ENCODE results near the gene METTL22.

The METTL22 gene

DNA sequence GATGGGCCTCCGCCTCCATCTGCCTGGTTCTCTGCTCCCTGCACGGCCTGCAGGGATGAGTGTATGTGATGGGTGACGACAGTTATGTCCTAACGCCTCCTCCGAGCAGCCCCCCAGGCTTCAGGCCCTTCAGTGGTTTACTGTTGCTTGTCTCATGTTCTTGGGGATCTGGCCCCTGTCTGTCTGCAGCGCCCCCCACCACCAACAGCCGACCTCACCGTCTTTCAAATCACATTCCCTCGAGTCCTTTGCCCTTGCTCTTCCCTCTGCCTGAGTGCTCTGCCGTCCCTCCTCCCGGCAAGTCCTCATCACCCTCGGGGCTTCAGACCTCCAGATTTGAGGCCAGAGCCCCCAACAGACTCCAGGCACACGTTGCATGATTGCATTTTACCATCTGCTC, 18.2 kb downstream of the METTL22 start:
- no peak for DNase-seq (ENCODE audit: low read depth in 2 of 2)
- TF ChIP-seq, protein P1, sequence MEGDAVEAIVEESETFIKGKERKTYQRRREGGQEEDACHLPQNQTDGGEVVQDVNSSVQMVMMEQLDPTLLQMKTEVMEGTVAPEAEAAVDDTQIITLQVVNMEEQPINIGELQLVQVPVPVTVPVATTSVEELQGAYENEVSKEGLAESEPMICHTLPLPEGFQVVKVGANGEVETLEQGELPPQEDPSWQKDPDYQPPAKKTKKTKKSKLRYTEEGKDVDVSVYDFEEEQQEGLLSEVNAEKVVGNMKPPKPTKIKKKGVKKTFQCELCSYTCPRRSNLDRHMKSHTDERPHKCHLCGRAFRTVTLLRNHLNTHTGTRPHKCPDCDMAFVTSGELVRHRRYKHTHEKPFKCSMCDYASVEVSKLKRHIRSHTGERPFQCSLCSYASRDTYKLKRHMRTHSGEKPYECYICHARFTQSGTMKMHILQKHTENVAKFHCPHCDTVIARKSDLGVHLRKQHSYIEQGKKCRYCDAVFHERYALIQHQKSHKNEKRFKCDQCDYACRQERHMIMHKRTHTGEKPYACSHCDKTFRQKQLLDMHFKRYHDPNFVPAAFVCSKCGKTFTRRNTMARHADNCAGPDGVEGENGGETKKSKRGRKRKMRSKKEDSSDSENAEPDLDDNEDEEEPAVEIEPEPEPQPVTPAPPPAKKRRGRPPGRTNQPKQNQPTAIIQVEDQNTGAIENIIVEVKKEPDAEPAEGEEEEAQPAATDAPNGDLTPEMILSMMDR (IDR thresholded peaks at IDR 0.05; ENCODE audit: low read depth, low read length): no peak
- no peak overlapping the region for H3K4me3 ChIP-seq (replicated peaks in 1 of 2; ENCODE audit: low read depth in 2 of 2, low read length in 2 of 2)

DNA sequence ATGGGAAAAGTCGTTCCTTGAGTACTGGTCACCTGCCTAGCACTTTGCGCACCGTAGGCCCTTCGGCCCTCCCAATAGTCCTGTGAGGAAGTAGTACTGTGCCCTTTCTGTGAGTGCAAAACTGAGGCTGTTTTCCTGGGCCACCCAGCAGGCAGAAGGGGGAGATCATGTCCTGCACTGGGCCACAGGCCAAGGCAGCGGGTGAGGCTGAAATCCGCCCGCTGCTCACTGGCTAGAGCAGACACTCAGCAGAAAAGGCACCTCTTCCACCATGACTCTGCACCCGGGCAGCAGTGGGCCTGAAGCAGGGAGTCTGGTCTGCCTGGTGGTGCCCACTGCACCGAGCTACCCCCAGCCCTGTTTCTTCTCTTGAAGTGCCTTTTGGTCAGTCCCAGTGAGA, 20.2 kb downstream of the METTL22 start:
- DNase-seq (ENCODE audit: low read depth in 2 of 2): no peak
- no peak overlapping the region for H3K4me3 ChIP-seq (replicated peaks in 1 of 2; ENCODE audit: low read depth in 2 of 2, low read length in 2 of 2)
- TF ChIP-seq, protein P1 (IDR thresholded peaks at IDR 0.05; ENCODE audit: low read depth, low read length): no peak

DNA sequence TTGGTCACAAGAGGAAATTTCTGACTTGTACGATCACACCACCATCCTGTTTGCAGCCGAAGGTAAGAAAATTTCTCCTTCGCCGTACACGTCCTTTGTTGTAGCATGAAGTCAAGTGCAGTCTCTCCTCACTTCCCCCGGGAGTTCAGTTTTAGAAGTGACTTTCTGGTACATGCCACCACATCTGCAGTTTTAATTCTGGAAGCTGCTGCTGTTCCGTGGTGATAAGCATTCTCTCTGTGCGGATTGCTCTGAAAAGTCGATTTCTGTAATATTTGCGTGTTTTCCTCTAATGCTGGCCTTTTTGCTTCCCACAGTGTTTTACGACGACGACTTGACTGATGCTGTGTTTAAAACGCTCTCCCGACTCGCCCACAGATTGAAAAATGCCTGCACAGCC, 20.6 kb downstream of the METTL22 start:
- TF ChIP-seq, protein P1 (IDR thresholded peaks at IDR 0.05; ENCODE audit: low read depth, low read length): no peak
- DNase-seq (ENCODE audit: low read depth in 2 of 2): no peak
- no peak overlapping the region for H3K4me3 ChIP-seq (replicated peaks in 1 of 2; ENCODE audit: low read depth in 2 of 2, low read length in 2 of 2)

DNA sequence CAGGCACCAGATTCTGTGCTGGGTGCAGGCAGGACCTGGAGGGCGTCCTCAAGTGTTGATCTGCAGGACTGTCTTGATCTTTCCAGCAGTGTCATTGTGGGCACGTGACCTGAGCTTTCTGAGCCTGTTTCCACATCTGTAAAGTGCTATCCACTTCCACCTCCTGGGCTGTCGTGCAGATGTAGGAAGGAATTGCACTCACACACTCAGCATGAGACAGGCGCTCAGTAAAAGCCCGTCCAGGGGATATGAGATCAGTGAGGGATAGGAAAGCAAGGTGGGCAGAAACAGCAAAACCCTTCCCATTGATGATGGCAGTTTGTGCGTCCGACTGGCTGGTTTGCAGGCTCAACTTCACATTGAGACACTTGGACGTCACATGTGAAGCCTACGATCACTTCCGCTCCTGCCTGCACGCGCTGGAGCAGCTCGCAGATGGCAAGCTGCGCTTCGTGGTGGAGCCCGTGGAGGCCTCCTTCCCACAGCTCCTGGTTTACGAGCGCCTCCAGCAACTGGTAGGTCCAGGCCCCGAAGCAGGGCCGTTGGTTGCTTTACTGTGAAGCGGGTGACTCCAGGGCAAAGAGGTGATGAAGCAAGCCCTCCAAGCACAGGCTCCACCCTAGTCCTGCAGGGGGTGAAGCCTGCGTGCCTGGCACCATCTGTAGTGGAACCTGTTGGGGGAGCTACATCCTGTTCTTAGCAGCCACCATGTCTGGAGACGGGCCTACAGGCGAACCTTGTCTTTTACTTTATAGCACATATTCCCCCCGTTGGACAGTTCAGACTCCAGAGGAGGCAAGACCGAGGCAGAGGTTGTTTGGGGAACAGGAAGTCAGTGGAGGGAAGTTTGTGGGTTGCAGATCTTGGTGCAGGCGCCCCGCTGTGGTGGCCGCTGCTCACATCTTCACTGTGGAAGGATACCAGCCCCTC, 23.0 kb downstream of the METTL22 start:
- H3K4me3 ChIP-seq (replicated peaks in 1 of 2; ENCODE audit: low read depth in 2 of 2, low read length in 2 of 2): no peak overlapping the region
- no peak for DNase-seq (ENCODE audit: low read depth in 2 of 2)
- TF ChIP-seq, protein P1 (IDR thresholded peaks at IDR 0.05; ENCODE audit: low read depth, low read length): no peak

DNA sequence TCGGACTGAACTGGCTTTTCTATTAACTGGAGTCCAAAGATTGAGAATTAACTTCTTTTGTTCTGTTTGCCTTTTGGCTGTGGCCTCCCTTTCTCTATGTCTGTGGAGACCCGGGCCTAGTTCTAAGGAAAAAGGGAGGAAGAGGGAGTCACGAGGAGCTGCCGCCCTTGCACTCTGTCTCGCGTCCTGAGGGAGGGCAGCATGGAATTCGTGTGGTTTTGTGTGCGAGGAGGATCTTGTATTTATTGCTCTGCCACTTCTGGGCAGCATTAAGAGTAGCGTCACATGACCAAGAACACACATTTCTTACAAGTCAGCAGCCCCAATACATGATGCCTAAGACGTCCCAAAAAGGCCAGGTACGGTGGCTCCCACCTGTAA, 23.6 kb downstream of the METTL22 start:
- DNase-seq (ENCODE audit: low read depth in 2 of 2): no peak
- TF ChIP-seq, protein P1 (IDR thresholded peaks at IDR 0.05; ENCODE audit: low read depth, low read length): no peak
- no peak overlapping the region for H3K4me3 ChIP-seq (replicated peaks in 1 of 2; ENCODE audit: low read depth in 2 of 2, low read length in 2 of 2)

DNA sequence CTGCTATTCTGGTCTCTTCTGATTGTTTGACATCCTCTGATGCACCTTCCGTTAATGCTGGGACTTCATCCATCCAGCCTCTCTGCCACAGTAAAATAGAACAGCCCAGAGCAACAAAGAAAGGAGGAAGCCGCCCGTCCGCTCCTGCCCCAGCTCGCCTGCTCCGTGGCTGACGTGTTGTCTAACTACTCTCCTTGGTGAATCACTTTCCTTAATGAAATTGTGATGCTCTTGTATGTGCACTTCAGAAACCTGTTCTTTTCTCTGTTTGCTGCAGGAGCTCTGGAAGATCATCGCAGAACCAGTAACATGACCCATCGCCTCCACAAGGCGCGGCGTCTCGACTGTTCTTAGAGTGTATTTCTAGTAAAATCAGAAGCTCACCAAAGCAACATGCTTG, 24.3 kb downstream of the METTL22 start:
- H3K4me3 ChIP-seq (replicated peaks in 1 of 2; ENCODE audit: low read depth in 2 of 2, low read length in 2 of 2): no peak overlapping the region
- TF ChIP-seq, protein P1 (IDR thresholded peaks at IDR 0.05; ENCODE audit: low read depth, low read length): no peak

More for the DNA sequence above, 24.3 kb downstream of the METTL22 start:
- DNase-seq (ENCODE audit: low read depth in 2 of 2): no peak
